ENCODE data around the gene LRRC3. TPM values are rescaled to one million over a fixed set of nuclear protein-coding genes. Genes with fewer than 3 reads are reported as not detected.

Gene LRRC3
- polyA plus RNA-seq, 3 donors, result 4.6 to 5.6 (median 5.2) TPM

DNA sequence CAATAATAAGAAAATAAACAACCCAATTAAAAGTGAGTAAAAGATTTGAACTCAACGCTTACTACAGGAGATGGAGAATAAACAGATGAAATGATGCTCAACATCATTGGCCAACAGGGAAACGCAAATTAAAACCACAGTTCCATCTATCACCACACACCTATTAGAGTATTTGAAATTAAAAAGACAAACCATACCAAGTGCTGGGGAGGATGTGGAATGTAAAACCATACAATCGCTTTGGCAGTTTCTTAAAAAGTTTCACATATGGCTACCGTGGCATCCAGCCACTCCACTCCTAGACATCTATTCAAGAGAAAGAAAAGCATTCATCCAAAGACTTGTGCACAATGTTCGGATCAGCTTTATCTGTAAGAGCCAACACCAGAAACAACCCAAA, 1.3 kb upstream of the LRRC3 start:
- DNase-seq, result no peak

DNA sequence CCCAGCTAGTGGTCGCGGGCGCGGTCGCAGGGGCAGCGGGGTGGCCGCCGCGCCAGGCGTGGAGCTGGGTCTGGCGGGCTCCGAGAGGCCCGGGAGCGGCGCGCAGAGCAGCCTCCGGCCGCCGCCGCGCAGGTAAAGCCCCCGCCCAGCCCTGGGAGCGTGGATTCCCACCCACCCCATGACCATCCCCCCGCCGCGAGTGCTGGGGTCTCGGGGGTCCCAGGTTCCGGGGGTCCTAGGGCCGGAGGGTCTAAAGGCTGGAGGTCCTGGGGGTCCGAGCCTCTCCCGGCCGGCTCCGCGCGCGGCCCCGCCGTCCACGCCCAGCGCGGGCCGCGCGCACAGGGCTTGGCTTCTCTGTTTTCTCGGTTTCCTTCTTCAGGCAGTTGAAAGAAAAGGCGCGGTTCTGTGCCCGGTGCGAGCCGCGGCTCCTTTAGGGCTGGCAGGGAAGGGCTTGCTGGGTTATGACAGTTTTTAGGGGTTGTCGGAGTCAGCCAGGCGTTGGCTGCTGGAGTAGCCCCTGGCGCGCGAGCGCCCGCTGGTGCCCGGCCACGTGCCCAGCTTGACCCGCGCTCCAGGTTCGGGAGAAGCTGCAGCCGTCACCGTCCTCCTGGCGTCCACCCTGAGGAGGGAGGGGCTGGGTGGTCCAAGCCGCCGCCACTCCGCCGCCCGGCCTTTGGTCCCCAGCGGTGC, 359 bp downstream of the LRRC3 start:
- DNase-seq, result no peak

DNA sequence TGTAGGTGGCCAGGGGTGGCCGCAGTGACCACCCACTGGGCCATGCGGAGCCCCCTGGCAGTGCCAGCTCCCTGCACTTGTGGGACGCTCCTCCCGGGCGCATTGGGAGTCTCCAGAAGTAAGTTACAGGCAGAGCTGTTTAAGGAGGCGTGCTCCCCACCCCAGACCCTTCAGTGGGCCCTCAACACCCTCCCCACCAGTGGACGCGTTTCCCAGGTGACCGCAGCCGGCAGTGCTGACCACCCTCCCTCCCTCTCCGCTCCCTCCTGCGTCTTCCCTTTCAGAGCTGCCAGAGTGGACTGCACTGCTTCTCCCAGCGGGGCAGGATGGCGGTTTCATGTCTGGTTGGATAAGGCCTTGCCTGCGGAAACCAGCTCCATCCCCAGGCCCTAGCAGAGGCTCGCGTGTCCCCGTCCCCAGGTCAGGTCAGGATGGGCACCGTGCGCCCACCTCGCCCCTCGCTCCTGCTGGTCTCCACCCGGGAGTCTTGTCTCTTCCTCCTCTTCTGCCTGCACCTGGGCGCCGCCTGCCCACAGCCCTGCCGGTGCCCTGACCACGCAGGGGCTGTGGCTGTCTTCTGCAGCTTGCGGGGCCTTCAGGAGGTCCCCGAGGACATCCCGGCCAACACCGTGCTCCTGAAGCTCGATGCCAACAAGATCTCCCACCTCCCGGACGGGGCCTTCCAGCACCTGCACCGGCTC, 1.1 kb downstream of the LRRC3 start:
- DNase-seq, result no peak

DNA sequence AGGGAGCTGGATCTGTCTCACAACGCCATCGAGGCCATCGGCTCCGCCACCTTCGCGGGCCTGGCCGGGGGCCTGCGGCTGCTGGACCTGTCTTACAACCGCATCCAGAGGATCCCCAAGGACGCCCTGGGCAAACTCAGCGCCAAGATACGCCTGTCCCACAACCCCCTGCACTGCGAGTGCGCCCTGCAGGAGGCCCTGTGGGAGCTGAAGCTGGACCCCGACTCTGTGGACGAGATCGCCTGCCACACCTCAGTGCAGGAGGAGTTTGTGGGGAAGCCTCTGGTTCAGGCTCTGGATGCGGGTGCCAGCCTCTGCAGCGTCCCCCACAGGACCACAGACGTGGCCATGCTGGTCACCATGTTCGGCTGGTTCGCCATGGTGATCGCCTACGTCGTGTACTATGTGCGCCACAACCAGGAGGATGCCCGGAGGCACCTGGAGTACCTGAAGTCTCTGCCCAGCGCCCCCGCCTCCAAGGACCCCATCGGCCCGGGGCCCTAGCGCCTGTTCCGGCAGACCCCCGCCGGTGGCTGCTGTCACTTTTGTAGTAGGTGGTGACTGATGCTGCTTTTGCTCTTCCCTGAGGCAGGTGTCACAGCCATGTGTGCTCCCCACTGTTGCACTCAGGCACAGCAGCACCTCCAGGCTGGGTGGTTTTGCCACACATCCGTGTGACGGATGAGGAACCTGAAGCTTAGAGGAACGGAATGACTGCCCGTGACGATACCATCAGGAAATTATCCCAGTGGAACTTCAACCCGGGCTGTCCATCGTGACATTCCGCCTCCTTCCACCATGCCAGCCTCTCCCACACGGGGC, 1.8 kb downstream of the LRRC3 start:
- DNase-seq, result no peak

DNA sequence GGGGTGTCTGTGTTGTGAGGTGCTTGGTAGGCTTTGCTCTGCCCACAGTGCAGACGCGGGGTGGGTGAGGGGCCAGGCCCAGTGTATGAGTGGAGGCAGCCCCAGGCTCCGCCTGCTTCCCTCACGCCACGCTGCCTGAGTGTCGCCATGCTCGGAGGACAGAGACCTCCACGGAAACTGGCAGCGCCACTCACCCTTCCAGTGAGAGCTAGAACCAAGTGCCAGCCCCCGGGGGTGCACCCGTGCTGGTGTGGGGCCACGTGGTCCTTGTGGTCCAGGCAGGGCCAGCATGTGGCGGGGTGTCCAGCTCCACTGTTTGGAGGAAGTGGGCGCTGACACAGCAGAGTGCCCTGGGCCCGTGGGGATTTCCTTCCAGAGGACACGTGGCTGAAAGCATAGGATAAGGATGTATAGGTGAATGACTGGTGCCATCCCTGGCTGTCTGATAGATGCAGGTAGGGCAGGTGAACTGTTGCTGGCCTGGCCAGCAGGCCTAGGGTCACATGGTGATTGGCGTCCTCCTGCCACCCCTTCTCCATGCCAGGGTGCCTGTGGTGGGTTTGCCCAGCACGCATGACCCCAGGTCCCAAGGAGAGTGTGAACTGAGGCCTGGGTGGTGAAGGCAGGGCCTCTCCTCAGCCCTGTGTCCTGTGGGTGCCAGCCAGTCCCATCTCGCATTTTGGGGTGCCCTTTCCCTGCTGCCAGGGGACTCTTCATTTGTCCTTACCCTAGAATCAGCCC, 3.8 kb downstream of the LRRC3 start:
- no peak for DNase-seq

DNA sequence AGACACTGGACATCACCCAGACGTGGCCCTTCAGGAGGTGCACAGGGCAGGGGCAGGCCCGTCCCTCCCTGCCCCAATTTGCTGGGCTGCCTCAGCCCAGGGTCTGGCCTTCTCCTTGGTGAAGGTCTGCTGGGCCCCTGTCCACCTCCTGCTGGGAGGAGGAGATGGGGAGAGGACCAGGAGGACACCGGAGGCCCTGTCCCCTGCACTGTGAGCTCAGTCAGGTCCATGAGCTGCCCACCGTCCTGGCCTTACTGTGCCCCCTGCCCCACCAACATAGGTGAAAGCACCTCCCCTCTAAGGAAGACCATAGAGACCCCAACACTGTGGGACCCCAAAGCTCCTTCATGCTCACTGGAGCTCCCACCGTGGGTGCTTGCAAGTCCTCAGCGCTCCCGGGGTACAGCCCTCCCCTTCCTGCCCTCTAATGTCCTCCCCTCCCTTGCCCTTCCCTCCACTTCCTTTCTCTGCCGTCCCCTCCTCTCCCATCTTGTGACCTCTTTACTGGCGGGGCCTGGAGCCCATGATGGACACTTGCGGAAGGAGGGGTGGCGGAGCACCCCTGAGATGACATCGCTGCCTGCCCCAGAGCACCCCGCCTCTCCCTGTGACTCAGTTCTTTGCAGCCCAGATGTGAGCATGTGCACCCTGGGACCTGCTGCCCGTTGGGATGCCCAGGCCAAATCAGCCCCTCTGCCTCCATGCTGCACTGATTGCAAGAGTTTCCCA, 4.6 kb downstream of the LRRC3 start:
- DNase-seq, result no peak

DNA sequence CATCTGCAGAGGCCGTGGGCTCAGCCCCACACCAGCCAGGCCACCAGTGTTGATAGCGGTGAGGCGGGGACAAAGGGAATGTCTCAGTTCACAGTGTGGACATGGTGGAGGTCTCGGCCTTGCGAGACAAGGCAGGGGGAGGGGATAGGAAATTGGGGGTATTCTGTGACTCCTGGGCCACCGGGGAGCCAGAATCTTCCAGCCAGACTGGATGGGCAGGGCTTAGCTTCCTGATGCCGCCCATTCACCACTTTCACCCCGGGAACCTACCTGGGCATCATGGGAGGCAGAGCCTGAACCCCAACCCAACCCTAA, 5.1 kb downstream of the LRRC3 start:
- DNase-seq, result no peak

DNA sequence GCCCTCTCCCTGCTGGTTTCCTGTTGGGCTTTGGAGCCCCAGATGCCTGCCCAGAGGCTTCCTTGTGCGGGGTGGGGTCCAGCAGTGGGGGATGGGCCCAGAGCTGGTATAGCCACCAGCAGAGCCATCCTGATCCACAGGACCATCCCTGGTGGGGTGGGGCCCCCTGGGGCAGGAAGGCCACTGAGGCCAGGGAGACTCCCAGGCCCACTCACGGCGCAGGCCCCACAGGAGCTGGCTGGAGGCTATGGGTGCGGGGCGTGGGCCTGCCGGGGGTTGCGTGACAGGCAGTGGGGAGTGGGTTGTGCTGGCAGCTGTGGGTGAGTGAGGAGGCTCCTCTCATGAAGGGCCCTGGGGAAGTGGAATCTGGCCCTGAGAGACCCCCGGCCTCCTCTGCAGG, 5.7 kb downstream of the LRRC3 start:
- DNase-seq, result no peak

DNA sequence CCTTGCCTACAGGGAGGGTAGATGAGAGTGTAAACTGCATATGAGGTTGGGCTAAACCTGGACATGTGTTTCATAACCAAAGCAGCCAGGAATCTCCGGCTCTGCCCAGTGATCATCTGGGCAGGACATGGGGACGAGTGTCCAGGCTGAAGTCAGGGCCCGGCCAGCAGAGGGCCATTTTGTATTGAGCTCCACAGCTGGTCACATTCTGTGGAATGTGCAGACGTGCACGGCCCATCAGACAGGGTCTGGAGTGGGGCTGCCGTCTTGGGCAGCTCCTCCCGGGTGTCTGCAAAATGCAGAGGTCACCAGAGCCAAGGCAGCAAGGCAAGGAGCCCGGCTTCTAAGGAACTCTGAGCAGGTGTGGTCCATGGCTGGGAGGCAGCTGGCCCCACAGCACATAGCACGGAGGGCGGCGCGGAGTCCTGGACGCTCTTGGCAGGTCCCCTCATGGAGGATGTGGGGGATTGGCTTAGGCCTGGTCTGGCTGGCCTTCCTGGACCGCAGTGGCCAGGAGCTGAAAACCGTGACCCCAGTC, 6.2 kb downstream of the LRRC3 start:
- DNase-seq, result no peak

DNA sequence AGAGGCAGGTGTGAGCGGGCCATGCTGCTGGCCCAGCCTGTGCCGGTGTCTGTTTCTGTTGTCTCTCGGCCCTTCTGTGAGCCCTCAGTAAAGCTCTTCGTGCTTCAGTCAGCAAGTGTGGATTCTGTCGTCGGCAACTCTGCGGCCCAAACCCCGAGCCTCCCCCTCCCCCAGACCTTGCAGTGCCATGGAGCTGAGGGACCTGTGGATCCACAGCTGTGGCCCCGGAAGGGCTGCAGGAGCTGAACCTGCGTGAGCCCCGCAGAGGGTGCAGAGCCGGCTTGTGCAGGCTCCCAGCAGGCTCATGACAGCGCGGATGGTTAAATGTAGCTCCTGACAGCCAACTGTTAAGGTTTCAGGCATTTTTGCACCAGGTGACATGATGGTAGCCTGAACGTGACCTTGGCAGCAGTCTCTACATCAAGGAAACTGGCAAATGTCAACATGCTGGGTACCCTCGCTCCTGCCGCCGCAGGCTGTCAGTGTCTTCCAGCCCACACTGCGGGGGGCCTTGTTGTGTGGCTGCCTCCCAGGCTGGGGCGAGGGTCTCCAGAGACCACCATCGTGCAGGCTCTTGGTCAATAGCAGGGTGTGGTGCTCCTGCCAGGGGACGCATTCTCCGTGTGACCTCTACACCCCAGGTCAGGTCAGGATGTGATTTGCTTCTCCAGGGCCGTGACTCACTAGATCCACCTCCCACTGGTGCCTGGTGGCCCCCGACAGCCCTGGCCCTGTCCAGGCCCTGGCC, 7.0 kb downstream of the LRRC3 start:
- no peak for DNase-seq

DNA sequence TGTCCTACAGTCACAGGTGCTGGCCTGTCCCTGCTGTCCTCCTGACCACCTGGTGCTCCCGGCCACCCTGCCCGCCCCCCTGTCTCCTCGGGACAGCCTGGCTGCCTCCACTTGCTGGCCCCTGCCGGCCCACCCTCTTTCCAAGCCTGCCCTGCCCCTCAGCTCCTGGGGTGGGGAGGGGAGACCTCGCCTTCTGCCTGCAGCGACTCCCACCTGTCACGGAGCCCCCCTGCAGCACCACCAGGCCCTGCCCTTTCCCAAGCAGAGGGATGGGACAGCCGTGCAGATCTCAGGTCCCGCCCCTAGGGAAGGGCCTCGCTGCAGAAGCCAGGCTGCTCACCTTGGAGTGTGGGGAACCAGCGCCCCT, 7.5 kb downstream of the LRRC3 start:
- DNase-seq, result no peak

DNA sequence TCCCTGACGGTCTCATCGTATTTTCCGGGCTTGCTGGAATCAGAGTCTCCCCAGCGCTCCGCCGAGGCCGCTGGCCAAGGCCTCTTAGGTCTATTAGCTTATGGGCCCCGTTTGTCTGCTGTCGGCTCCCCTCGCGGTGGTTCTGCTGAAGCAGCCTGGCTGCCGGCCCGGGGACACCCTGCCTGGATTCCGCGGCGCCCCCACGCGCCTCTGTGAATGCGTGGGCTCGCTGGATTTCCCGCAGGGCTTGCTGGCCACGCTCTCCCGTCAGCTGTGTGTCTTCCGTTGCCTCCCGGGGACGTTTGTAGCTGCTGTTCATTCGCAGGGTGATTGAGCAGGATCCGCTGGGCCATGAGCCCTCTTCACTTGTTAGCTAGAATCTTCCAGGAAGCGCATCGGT, 8.4 kb downstream of the LRRC3 start:
- DNase-seq, result no peak

DNA sequence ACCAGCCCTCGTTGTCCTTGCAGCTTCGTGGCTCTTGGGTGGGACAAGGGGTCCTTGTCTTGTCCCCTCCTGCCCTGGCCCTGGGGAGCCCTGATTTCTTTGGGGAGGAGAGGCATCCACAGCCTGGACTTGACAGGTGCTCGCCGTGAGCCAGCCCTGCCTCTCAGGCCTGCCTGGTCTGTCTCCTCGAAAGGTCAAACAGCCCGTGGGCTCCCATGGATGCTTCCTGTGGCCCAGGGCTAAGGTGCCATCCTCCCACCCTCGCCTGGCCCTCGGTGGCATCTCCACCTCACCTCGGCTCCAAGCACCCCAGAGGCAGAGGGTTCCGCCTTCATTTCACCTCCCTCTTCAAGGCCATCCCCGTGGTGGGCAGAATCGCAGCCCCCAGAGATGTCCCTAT, 9.0 kb downstream of the LRRC3 start:
- DNase-seq, result no peak

DNA sequence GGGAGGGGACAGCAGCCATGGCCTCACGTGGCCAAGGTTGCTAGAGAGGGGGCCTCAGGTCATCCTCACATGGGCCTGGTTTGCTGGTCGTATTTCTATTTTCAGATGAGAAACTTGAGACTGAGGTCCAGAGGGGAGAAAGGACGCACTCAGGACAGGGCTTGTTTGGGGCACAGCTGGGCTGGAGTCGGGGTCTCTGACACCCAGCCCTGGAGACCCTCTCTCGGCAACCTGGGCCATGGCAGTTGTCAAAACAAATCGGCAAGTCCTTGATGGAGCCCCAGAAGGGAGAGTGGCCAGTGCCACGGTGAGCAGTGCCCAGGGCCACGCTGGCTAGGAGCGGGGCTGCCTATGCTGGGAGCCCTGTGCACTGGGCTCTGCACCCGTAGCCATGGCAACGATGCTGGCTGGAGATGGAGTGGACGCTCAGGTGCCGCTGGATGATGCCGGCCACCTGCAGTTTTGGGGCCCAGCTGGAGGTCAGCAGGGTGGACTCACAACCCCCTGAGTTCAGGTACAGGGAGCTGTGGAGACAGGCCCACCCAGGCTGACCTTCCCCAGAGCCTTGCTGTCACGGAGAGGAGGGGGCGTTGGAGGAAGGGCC, 11.1 kb downstream of the LRRC3 start:
- no peak for DNase-seq

DNA sequence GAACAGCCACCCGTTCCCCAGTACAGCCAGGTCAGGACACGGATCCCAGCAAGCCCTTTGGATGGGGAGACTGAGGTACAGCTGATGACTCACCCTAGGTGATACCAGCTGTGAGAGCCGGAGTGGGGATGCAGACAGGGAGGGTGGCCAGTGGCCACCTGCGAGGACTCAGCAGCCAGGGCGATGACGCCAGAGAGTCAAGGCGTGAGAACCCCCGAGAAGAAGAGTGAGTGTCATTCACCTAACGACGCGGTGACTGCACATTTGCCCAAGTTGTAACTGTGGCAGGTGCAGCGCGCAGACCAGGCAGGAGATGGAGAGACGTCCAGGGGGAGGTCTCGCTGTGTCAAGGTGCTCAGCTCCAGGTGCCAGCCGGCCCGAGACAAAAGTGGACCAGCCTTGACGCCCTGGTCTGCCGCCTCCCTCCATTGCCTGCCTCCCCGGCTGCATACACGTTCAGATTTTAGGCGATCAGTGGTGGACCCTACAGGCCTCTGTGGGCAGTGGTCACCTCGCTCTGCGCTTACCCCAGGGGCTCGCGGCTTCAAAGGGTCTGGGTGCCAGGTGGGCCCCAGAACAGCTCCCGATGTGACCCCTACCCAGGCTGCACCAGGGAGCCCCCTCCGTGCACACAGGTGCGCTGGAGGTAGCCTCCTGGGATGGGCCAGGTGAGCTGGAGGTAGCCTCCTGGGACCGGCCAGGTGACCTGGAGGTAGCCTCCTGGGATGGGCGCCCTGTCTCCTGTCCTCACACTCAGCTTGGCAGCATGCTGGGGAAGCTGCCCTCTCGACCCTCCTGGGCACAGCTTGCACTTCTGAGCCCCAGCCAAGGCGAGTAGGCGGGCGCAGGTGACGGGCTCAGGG, 11.9 kb downstream of the LRRC3 start:
- no peak for DNase-seq

DNA sequence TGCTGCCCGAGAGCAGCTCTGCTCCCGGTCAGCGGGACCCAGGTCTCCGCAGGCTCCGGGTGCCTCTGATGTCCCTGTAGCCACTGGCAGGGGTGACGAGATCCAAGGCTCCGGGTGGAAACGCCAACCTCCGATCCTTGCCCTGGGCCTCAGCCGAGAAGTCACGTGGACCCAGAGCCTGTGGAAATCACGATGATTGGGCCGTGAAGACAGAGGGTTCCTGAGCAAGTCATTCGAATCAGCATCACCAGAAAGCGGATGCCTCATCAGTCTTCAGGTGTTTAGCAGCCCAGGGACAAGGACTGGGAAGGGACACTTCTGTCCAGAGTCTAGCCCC, 12.5 kb downstream of the LRRC3 start:
- DNase-seq, result no peak

DNA sequence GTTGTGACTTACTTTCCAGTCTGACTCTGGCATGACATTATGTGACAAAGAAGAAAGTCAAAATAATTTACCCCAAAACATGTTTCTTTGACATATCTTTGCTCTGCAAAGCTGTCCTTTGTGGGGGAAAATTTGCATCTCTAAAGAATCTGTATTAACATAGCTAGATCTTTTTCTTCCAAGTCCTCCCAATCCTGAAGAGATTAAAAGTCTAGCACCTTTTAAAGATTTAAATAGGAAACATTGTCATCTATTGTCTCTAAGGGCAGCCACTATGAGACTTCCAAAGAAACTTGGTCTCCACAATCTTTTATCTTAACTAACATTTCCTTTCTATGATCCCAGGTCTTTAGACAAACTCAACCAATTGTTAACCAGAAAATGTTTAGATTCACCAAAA, 16.0 kb downstream of the LRRC3 start:
- no peak for DNase-seq

DNA sequence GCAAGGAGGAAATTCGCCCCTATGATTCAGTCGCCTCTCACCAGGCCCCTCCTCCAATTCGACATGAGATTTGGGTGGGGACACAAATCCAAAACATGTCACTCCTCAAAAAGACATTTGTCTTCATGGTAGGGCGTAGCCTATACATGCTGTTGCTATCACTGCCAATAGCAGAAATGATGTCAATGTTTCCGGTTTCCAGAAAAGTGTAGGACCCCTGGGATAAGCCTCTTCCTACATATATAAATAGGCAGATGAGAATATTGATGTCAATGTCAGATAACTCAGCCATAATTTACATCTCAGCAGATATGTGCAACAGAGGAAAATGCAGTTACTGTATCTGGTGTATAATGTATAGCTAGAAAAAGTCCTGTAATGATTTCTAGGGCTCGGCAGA, 16.7 kb downstream of the LRRC3 start:
- DNase-seq, result no peak

DNA sequence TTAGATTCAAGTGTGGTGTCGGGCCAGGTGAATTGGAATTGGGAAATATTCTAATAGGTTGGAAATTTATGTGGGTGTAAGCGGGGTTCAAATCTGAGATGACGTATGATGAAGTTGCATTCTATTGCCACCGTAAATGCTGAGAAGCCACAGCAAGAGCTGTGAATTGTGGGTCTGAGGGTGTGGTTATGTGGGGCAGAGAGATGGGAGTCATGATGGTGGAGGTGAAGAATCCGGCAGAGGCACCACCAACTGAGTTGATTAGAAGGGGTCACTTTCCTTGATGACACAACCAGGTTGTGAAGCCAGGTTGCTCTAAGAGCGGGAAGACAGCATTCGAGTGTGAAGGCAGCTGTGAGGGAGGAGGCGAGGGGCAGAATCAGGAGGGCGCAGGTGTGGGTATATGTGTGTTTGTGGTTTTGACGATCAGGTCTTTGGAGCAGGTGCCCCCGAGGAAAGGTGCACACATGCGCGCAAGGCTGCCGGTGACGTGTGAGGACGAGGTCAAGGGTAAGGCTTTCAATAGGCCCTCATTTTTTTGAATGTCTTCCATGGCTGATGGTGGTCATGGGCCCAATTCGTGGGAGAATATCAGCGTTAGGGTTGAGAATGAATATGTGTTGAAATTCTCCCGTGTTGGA, 18.7 kb downstream of the LRRC3 start:
- no peak for DNase-seq
